ENCODE results near the gene CCDC112. TPM values are rescaled to one million over a fixed set of nuclear protein-coding genes. Genes with fewer than 3 reads are reported as not detected.

CCDC112 gene
- total RNA-seq, 1 donor from 2014 or later, result 9.1 TPM

DNA sequence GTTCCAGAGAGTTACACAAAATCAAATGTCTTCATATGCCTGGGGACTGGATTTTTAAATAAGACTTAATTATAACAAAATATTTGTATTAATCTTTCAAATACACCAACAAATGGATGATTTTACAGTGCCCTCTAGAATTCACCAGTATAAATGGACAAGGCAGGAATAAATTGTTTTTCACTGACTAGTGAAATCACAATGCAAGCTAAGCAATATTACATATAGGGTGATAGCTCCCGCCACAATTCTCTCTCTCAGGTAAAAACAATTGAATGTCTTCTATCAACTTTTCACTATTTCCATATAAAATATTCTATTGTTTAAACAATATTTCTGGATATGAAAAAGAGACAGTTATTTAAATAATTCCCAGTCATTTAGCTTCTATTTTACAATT is 8.0 kb upstream of the CCDC112 start:
- H3K4me1 Mint-ChIP-seq, result no peaks in the 10 kb centered on the region
- no peaks in the 10 kb centered on the region for H3K36me3 Mint-ChIP-seq
- no peak overlapping the region for H3K27ac Mint-ChIP-seq
- H3K27me3 Mint-ChIP-seq (ENCODE audit: low read depth), result peaks cover 19% of the 10 kb centered on the region
- TF ChIP-seq, protein P1, sequence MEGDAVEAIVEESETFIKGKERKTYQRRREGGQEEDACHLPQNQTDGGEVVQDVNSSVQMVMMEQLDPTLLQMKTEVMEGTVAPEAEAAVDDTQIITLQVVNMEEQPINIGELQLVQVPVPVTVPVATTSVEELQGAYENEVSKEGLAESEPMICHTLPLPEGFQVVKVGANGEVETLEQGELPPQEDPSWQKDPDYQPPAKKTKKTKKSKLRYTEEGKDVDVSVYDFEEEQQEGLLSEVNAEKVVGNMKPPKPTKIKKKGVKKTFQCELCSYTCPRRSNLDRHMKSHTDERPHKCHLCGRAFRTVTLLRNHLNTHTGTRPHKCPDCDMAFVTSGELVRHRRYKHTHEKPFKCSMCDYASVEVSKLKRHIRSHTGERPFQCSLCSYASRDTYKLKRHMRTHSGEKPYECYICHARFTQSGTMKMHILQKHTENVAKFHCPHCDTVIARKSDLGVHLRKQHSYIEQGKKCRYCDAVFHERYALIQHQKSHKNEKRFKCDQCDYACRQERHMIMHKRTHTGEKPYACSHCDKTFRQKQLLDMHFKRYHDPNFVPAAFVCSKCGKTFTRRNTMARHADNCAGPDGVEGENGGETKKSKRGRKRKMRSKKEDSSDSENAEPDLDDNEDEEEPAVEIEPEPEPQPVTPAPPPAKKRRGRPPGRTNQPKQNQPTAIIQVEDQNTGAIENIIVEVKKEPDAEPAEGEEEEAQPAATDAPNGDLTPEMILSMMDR (IDR thresholded peaks at IDR 0.05; ENCODE audit: unreplicated experiment), result no peak
- H3K9me3 Mint-ChIP-seq, result no peaks in the 10 kb centered on the region
- DNase-seq (ENCODE audit: low spot score in 2 of 2, unreplicated experiment in 2 of 2), result no peak
- H3K4me3 Mint-ChIP-seq, result no peak overlapping the region

DNA sequence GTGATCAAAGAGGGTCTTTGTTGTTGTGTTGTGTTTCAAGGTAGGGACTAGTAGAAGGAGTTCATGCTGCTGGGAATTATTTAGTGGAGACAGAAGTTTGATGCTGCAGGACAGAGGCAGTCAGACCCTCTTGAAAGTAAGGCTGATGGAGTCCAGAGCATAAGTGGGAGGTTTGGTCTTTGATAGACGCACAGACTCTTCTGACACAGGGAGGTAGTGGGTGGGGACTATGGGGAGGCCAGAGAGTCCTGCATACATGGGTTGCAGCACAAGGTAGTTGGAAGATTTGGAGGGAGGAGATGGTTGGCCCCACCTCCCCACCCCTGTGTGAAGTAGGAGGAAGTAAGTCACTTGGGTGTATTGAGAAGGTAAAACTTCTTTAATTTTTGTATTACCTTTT is 2.4 kb upstream of the CCDC112 start:
- DNase-seq (ENCODE audit: low spot score in 2 of 2, unreplicated experiment in 2 of 2), result no peak
- H3K27ac Mint-ChIP-seq, result no peak overlapping the region
- H3K27me3 Mint-ChIP-seq (ENCODE audit: low read depth), result peaks cover 11% of the 10 kb centered on the region
- no peaks in the 10 kb centered on the region for H3K36me3 Mint-ChIP-seq
- H3K4me3 Mint-ChIP-seq, result no peak overlapping the region
- peaks cover 12% of the 10 kb centered on the region for H3K4me1 Mint-ChIP-seq
- H3K9me3 Mint-ChIP-seq, result no peaks in the 10 kb centered on the region
- TF ChIP-seq, protein P1 (IDR thresholded peaks at IDR 0.05; ENCODE audit: unreplicated experiment), result no peak

DNA sequence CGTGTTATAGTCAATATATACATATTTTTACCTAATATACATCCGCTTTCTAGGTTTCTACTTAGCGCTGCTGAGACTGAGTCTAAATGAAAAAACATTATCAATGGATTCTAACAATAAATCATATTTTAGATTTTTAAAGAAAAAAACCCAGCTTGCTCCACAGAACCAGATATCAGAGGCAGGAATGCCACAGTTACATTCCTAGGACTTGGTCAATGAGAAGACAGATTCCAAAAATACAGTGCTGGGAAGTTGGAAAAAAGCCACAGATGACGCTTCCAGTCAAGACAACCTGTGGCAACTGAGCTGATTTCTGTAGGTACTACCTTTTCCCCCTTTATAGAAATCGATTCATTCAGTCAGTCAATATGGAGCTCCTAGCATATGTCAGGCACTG is 577 bp upstream of the CCDC112 start:
- DNase-seq (ENCODE audit: low spot score in 2 of 2, unreplicated experiment in 2 of 2), result no peak
- H3K27ac Mint-ChIP-seq, result no peak overlapping the region
- peaks cover 5% of the 10 kb centered on the region for H3K36me3 Mint-ChIP-seq
- peaks cover 12% of the 10 kb centered on the region for H3K9me3 Mint-ChIP-seq
- H3K27me3 Mint-ChIP-seq (ENCODE audit: low read depth), result peaks cover 9% of the 10 kb centered on the region
- H3K4me3 Mint-ChIP-seq, result peak overlapping the region; percentile 37
- peaks cover 12% of the 10 kb centered on the region for H3K4me1 Mint-ChIP-seq
- TF ChIP-seq, protein P1 (IDR thresholded peaks at IDR 0.05; ENCODE audit: unreplicated experiment), result no peak

DNA sequence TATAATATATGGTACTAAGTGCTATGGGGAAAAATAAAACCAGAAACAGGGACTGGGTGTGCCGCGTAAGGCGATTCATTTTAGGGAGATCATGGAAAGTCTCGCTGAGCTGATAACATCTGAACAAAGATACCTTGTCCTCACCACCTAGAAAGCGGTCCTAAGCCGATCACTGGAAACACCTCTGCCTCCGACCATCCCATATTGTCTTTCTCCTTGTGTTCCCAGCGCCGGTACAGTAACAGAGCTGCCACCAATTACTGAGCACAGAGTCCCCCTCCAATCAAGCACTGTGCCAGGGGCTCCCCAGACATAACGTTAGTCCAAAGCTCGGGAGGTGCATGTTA is 704 bp downstream of the CCDC112 start:
- Mint-ChIP-seq H3K36me3 (peaks cover 9% of the 10 kb centered on the region), H3K4me3 (peak overlapping the region; percentile 90), H3K9me3 (peaks cover 23% of the 10 kb centered on the region), H3K27ac (peak overlapping the region; percentile 89), H3K4me1 (peaks cover 12% of the 10 kb centered on the region), H3K27me3 (ENCODE audit: low read depth) (peaks cover 6% of the 10 kb centered on the region)
- TF ChIP-seq, protein P1 (IDR thresholded peaks at IDR 0.05; ENCODE audit: unreplicated experiment), result no peak
- DNase-seq (ENCODE audit: low spot score in 2 of 2, unreplicated experiment in 2 of 2), result no peak

DNA sequence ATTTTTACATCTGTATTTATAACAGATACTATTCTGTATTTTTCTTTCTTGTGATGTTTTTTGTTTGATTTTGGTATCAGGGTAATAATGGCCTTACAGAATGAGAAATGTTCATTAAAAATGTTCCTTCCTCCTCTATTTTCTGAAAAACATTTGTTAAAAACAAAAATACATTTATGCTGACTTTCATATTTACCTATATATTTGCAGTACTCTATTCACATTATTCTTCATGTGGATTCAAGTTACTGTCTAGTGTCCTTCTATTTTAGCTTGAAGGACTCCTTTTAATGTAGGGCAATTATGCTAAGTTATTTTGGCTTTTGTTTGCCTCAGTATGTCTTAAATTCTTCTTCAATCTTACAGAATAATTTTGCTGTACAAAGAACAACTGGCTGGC is 5.1 kb downstream of the CCDC112 start:
- H3K36me3 Mint-ChIP-seq, result peaks cover 9% of the 10 kb centered on the region
- H3K4me1 Mint-ChIP-seq, result peaks cover 12% of the 10 kb centered on the region
- H3K9me3 Mint-ChIP-seq, result peaks cover 26% of the 10 kb centered on the region
- no peak for DNase-seq (ENCODE audit: low spot score in 2 of 2, unreplicated experiment in 2 of 2)
- TF ChIP-seq, protein P1 (IDR thresholded peaks at IDR 0.05; ENCODE audit: unreplicated experiment), result no peak
- no peak overlapping the region for H3K4me3 Mint-ChIP-seq
- H3K27ac Mint-ChIP-seq, result no peak overlapping the region
- H3K27me3 Mint-ChIP-seq (ENCODE audit: low read depth), result no peaks in the 10 kb centered on the region

DNA sequence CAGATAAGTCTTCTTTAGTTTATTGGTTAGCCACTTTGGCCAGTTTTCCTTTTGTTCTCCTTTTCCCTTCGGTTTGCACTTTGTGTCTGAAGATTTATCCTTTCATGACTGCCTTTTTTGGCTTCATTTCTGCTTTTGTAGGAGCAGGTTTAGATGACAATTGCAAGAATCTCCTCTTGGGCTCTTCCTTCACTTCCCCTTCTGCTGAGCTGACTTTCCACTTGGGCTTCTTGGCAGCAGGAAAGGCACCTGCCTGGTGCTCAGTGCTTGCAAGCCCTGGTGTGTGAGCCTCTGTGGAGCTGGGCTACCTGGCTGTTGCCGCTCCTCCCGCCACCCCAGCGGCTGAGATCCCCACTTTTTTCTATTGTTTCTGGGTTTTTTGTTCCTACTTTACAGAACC is 7.3 kb downstream of the CCDC112 start:
- H3K27me3 Mint-ChIP-seq (ENCODE audit: low read depth), result no peaks in the 10 kb centered on the region
- peaks cover 9% of the 10 kb centered on the region for H3K36me3 Mint-ChIP-seq
- TF ChIP-seq, protein P1 (IDR thresholded peaks at IDR 0.05; ENCODE audit: unreplicated experiment), result no peak
- peaks cover 26% of the 10 kb centered on the region for H3K9me3 Mint-ChIP-seq
- no peak for DNase-seq (ENCODE audit: low spot score in 2 of 2, unreplicated experiment in 2 of 2)
- no peak overlapping the region for H3K4me3 Mint-ChIP-seq
- no peak overlapping the region for H3K27ac Mint-ChIP-seq
- peaks cover 4% of the 10 kb centered on the region for H3K4me1 Mint-ChIP-seq

Data from mesothelial cell of epicardium (in vitro differentiated cells).